Kidney epithelial cell (primary cell): ENCODE measurements around the gene IGFBP7. TPM values are rescaled to one million over a fixed set of nuclear protein-coding genes. Genes with fewer than 3 reads are reported as not detected.

ENCODE experiments used
- DNase-seq: peaks from one replicate; pipeline ENCODE4 v3.0.0-alpha.2; 2010; ENCODE audit warnings: low read depth
- H3K27me3 ChIP-seq: 2 replicates; pipeline ENCODE4 v1.6.0; 2011; ENCODE audit warnings: low read length; ENCODE audit not compliant: control insufficient read depth, insufficient read depth
- H3K36me3 ChIP-seq: 2 replicates; pipeline ENCODE4 v1.5.1; 2011; ENCODE audit warnings: low read length; ENCODE audit not compliant: control insufficient read depth, insufficient read depth
- H3K4me3 ChIP-seq: 2 replicates; pipeline ENCODE4 v1.5.1; 2011; ENCODE audit warnings: low read depth, mild to moderate bottlenecking, control low read depth, low read length
- CTCF ChIP-seq: IDR thresholded peaks from 2 replicates; pipeline ENCODE4 v1.5.1; 2011; ENCODE audit warnings: mild to moderate bottlenecking, moderate library complexity, low read length, control low read depth, inconsistent platforms; ENCODE audit not compliant: insufficient read depth, poor library complexity, severe bottlenecking
- total RNA-seq: library from RNA; depleted of rRNA; stranded (reverse); fragments of >200 nt; gene quantifications from 2 replicates; pipeline ENCODE4 v1.2.3, GENCODE V29; 2015

The IGFBP7 gene
- total RNA-seq, 1 donor from 2014 or later = 1,134 TPM

- peaks cover 2% of the 10 kb centered on the region for H3K36me3 ChIP-seq
- DNase-seq = no peak
- TF ChIP-seq CTCF = no peak
- no peak overlapping the region for H3K4me3 ChIP-seq
- H3K27me3 ChIP-seq = no peaks in the 10 kb centered on the region
Observed at GRCh38 chr4:57093845-57094831, 16.0 kb downstream of the IGFBP7 start.

GRCh38 chr4:57091657-57092162 is 18.5 kb downstream of the IGFBP7 start:
- Histone ChIP-seq H3K36me3 (peaks cover 4% of the 10 kb centered on the region), H3K27me3 (no peaks in the 10 kb centered on the region), H3K4me3 (no peak overlapping the region)
- no peak for TF ChIP-seq CTCF
- DNase-seq = no peak

GRCh38 chr4:57090079-57090478 is 20.1 kb downstream of the IGFBP7 start:
- Histone ChIP-seq H3K27me3 (no peaks in the 10 kb centered on the region), H3K4me3 (no peak overlapping the region), H3K36me3 (peaks cover 4% of the 10 kb centered on the region)
- DNase-seq = no peak
- no peak for TF ChIP-seq CTCF

GRCh38 chr4:57089549-57089948 is 20.6 kb downstream of the IGFBP7 start:
- no peak for DNase-seq
- Histone ChIP-seq H3K4me3 (no peak overlapping the region), H3K36me3 (peaks cover 4% of the 10 kb centered on the region), H3K27me3 (no peaks in the 10 kb centered on the region)
- no peak for TF ChIP-seq CTCF

GRCh38 chr4:57086031-57086723 is 24.0 kb downstream of the IGFBP7 start:
- peaks cover 4% of the 10 kb centered on the region for H3K36me3 ChIP-seq
- TF ChIP-seq CTCF = no peak
- H3K27me3 ChIP-seq = no peaks in the 10 kb centered on the region
- no peak for DNase-seq
- no peak overlapping the region for H3K4me3 ChIP-seq
